SK-N-DZ (cell line): Measurements from ENCODE around the gene TCEAL8. TPM values are rescaled to one million over a fixed set of nuclear protein-coding genes. Genes with fewer than 3 reads are reported as not detected.
"Not testable (repeated sequence)": the region's sequence is repeated elsewhere in the genome, so short reads cannot be mapped to it uniquely, and the experiment has no call there.

ENCODE experiments used
- DNase-seq: peaks from one replicate; pipeline ENCODE4 v3.0.0-alpha.2; 2015; ENCODE audit warnings: low spot score
- polyA plus RNA-seq, 2 experiments: library from polyadenylated mRNA; depleted of rRNA; stranded (reverse); fragments of >200 nt; gene quantifications; 2 replicates each; pipeline ENCODE4 v1.2.3, GENCODE V29; 2014

Gene TCEAL8
- polyA plus RNA-seq (2014; cell fraction: cytosol; rRNA removed), result 50.4 and 54.6 TPM in 2 replicates
- 30.3 and 31.0 TPM in 2 replicates for polyA plus RNA-seq (2014; cell fraction: nucleus; rRNA removed)

- DNase-seq, result peak; percentile 71
These were observed at the start of gene TCEAL8 for GRCh38 chrX:103254921-103255493. TCEAL8 (minus strand) TSS chrX:103255155; CDS start chrX:103253979, 1,176 bp downstream.

- DNase-seq, result no peak
These were observed 49.8 kb upstream of the TCEAL8 start for GRCh38 chrX:103304705-103305104.

- no peak for DNase-seq
These were observed 38.2 kb upstream of the TCEAL8 start for GRCh38 chrX:103293118-103293517.

- no peak for DNase-seq
These were observed 24.7 kb upstream of the TCEAL8 start for GRCh38 chrX:103279624-103280023.

GRCh38 chrX:103276581-103277002 is 21.6 kb upstream of the TCEAL8 start, which contains the start of gene TCEAL5:
TCEAL5 (minus strand) TSS chrX:103276750; CDS start chrX:103274563, 2,187 bp downstream.
- DNase-seq, result peak; percentile 48

- peak; percentile 2 for DNase-seq
These were observed 21.1 kb upstream of the TCEAL8 start for GRCh38 chrX:103275947-103276567.

- DNase-seq, result no peak
These were observed 19.3 kb upstream of the TCEAL8 start for GRCh38 chrX:103274284-103274683.

GRCh38 chrX:103258275-103258674 is 3.3 kb upstream of the TCEAL8 start:
- DNase-seq, result no peak

- no peak for DNase-seq
These were observed 1.7 kb upstream of the TCEAL8 start for GRCh38 chrX:103256651-103257050.

GRCh38 chrX:103254171-103254824 is 657 bp downstream of the TCEAL8 start:
- DNase-seq, result peak; percentile 66

- DNase-seq, result no peak
These were observed 1.3 kb downstream of the TCEAL8 start for GRCh38 chrX:103253608-103254007.

- DNase-seq, result no peak
These were observed 4.0 kb downstream of the TCEAL8 start for GRCh38 chrX:103250977-103251376.

- DNase-seq, result no peak
These were observed 5.2 kb downstream of the TCEAL8 start for GRCh38 chrX:103249805-103250204.

GRCh38 chrX:103248553-103248952 is 6.4 kb downstream of the TCEAL8 start:
- no peak for DNase-seq

- no peak for DNase-seq
These were observed 14.8 kb downstream of the TCEAL8 start for GRCh38 chrX:103240155-103240554.

- DNase-seq, result no peak
These were observed 18.7 kb downstream of the TCEAL8 start for GRCh38 chrX:103236296-103236695.

GRCh38 chrX:103235608-103236007 is 19.3 kb downstream of the TCEAL8 start:
- not testable (repeated sequence) for DNase-seq

- no peak for DNase-seq
These were observed 20.1 kb downstream of the TCEAL8 start for GRCh38 chrX:103234869-103235268.

GRCh38 chrX:103233263-103233662 is 21.7 kb downstream of the TCEAL8 start:
- no peak for DNase-seq

- DNase-seq, result not testable (repeated sequence)
These were observed 29.0 kb downstream of the TCEAL8 start for GRCh38 chrX:103225918-103226317.

GRCh38 chrX:103220511-103221323 is 34.2 kb downstream of the TCEAL8 start:
- DNase-seq, result no peak
